ENCODE results near the gene ACTR3.

ACTR3 gene

DNA sequence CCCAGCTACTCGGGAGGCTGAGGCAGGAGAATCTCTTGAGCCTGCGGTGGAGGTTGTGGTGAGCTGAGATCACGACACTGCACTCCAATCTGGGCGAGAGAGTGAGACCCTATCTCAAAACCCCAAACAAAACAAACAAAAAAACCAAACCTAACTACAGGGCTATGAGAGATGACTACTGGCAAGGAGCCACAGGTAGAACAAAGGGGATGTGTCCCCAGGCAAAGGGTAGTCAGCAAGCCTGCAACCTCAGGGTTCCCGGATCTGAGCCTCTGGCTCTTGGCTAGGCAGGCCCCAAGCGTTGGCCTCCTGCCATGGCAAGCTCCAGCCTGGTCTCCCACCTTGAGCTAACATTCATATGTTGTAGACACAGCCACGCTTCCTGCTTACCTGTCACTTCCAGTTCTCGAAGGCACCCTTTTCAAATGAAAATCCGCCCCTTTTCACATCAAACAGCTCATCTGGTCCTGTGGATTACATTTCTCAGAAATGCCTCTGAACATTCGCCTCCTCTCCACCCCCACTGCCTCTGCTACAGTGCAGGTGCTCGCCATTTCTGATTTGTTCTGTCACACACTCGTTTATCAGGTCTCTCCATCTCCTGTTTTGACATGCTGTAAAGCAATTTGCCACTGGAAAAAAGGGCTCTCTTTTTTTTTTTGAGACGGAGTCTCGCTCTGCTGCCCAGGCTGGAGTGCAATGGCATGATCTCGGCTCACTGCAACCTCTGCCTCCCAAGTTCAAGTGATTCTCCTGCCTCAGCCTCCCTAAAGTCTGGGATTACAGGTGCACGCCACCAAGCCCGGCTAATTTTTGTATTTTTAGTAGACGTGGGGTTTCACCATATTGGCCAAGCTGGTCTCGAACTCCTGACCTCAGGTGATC is 13.1 kb upstream of the ACTR3 start:
- peak; percentile 91 to 96 for DNase-seq

DNA sequence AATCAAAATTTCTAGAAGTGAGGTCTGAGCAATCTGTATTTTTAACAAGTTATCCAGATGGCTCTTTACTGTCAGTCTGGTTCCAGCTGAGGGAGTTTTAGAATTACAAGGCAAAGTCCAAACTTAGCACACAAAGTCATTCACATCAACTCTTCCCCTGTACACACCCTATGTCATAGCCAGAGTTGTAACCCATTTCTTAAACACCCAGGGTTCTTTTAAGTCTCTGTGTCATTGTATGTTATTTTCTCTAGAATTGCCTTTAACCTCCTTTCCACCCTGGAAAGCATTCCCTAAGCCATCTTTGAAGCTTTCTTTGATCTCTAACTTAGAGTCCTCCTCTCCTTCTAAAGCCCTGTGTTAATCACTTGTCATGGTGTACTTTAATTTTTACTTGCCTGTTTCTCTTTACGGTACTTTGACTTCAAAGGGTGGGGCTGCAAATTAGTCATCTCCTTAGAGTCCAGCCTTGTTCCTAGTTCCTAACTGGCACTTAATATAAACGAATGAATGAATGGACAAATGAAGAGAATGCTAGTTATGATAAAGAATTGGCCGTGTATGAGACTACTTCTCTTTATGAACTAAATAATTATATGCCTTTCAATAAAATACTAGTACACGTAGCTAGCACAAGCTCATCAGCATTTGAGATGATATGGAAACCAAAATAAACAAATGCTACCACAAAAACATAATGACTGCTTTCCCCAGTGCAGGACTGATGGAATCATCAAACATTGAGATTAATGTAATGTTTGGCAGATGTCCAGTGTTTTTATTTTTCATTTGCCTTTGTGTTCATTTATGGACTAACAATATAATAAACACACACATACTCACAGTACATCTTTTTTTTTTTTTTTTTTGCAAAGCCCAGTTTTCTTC is 11.9 kb upstream of the ACTR3 start:
- peak in 1 of 2 experiments; percentile 27 for DNase-seq

DNA sequence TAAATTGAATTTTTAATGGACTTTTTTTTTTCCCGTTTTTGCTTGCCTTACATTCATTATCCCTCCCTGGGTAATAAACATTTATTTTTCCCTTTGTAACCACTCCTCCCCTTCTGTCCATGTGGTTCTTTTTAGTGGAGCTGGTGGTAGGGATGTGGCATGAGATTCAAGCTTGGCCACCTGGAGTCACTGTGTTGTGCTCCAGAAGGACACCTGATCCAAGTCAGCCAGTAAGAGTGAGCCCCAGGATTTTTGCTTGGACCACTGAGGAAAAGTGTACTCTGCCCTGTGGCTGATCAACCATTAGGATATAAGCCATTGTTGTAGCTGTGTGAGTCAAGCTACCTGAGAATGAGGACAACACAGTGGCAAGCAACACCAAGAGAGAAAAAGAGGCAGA is 11.1 kb upstream of the ACTR3 start:
- DNase-seq, result peak in 1 of 2 experiments; percentile 20

DNA sequence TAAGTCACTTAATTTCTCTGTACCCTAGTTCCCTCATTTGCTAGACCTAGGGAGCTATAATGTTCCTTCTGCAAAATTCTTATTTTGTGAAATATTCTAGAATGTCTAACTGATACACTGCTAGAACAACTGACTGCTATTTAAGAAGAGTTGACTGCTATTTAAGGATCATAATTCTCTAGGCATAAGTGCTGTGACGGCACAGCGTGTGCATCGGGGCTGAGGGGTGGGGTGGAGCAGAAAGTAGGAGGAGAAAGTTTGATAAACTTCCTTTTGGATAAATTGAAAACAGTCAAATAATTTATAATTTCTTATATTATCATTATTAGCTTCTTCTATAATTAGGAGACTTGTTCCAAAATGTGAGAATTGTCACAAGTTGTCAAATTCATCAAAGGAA is 10.4 kb upstream of the ACTR3 start:
- no peak for DNase-seq

DNA sequence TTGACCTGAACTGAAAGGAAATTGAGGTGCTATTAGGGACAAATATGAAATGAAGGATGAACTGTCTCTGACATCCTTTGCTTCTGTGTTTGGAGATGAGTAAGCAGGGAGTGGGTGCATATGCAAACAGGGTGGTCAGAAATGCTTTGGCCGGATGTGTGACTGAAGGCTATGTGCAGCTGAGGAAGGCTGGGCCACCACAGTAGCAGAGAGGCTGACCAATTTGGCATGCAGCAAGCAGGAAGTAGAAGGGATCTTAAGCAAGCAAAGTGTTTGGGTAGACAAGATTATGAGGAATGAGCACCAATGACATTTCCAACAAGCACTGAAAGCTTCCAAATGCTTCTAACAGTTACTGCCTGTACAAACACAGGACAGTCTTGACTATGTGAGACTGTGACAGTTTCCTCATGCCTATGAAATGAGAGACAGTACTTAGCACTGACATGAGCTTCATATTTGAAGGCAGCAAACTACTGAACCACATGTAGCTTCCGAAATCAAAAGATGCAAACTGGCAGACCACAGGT is 3.3 kb upstream of the ACTR3 start:
- DNase-seq, result no peak

DNA sequence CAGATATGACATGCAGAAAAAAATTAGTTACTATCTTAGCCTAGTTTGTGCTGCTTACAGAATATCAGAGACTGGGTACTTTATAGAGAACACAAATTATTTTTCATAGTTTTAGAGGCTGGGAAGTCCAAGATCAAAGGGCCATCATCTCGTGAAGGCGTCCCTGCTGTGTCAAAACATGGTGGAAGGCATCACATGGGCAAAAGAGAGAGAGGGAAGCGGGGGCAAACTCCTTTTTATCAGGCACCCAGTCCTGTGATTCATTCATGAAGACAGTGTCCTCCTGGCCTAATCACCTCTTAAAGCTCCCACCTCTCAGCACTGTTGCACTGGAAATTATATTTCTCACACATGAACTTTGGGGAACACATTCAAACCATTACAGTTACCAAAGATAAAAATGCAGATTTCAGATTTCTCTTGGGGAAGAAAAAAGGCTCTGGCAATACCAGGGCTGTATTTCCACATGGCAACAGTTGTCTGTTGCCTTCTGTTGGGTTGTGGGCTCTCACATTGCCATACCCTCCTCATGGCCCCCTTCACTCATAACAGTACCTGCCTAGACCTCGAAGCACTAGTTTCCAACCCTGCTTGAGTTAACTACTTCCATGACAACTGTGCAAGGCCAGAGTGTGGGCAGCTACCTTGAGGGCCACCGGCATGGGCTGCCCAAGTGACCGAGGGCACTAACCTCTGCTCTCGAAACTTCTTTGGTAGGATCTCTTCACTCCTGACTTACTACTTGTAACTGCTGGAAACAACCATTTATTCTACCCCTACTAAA is 2.7 kb upstream of the ACTR3 start:
- DNase-seq, result no peak

DNA sequence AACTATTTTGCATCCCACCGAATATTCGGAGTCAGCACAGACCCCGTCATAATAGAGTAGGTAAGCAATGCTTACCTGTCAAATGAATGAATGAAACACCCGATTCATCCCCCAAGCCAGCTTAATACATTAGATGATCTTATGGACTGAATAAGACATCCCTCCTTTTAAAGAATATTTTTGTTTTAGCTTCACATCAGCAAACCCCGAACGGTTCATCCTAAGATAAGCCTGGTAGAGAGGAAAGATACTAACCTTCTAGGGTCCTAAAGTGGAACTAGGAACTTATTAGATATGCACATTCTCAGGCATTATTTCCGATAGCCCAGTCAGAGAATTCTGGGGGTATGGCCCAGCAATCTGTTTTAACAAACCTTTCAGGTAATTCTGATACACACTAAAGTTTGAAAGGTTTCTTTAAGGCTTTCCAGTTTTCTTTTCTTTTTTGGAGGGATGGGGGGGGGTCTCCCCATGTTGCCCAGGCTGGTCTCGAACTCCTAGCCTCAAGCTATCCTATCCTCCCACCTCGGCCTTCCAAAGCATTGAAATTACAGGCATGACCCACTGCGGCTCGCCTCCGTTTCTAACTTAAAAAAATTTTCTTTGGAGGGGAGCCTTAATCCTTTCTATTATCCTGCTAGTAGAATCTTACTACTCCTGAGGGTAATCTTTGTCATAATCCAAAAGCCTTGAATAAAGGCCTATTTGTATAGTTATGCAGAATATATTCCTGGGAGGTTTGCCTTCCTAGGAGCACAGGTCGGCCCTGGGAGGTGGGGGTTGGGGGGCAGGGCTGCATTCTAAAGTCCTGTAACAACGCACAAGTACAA is 1.0 kb upstream of the ACTR3 start:
- DNase-seq, result no peak

DNA sequence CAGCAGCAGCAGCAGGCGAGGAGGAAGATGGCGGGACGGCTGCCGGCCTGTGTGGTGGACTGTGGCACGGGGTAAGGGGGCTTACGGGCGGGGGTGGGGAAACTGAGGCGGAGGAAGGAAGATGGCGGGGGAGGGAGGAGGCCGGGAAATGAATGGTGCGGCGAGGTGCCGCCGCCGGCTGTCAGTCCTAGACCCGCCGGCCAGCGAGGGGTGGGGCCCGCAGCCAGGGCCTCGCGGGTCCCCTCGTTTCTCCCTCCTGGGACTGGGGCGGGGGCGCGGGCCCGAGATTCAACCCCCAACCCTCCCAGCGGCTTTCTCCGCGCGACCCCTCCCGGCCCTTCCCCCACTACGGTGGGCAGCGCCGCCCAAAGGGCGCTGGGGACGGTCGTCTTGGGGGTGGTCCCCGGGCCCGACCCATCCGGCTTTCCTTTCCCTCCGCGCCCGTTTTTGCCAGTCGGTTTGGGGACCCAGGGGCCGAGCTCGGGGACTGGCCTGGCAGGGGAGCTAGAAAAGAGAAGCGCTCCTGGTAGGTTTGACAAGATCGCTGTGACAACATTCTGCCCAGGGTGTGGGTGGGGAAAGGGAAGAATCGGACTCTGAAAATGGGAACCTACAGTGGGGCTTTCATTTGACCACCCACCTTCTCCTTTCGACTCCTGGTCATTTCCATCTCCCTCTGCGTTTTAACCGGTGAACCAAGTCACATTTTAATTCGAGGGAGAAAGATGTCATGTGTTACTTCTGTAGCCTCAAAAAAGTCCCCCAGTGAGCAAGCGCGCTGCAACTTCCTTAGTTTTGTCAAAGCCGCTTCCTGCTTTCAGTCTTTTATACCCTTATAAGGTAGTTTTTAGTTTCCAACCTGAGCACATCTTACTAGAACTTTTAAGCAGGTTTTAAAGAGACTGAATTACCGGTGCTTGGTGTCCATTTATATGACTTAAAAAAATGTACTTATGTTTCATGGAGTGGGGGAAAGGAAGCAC is 655 bp downstream of the ACTR3 start:
- DNase-seq, result peak; percentile 32 to 56

DNA sequence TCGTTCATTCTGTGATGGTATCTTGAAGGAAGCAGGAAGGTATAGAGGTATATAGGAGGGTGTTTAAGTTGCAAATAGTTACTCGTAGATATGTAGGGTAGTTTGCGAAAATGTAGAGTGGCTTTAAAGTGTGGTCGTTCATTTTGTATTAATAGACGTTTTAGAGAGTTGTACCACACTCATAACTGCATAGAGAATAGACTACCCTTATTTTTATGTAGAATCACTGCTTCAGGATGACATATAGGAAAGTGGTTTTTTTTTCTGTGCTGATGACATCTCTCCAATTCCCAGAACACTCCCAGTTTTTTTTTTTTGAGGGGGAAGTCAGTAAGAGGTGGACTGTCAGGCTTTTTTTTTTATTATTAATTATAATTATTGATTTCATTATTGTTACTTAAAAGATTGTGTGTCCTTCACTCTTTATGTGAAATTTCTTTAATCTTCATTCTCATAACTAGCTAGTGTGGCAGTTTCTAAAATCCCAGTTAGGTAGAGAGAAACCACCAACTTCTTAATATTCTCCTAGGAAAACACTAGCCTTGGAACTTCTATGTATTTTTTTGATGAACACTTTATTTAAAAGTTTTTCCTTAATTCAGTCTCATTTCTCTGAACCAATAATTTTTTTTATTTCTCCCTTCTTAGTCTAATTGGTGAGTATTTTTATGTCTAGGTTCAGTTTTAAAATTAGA is 1.5 kb downstream of the ACTR3 start:
- DNase-seq, result no peak

DNA sequence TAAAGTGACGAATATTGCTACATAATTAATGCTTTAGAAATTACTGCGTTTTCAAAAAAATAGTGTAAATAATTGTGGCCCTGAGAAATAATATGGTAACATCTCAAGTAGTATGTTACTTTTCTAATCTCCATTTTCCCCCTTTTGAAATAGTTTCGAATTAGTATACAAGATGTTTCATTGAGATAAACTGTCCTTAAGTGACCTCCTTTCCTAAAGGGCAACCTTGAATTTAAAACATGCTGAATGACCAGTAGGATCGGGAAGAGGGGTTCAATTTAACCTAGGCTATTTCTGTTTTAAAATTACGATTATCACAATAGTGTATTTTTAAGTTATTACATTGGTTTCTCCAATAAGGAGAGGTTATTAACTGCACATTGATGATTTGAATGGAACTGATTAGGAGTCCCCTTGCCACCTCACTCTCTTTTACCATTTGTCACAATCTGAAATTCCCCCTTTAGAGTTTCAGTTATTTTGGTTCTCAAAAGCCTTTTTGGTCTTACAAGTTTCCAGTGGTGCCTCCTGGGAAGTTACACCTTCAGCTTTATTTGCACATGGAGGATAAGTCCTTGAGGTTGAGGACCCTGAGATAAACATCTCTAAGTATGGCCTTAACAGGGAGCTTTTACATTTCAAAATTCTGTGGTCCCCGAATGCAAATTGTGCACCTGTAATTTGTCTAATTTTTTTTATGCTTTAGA is 2.3 kb downstream of the ACTR3 start:
- DNase-seq, result no peak

DNA sequence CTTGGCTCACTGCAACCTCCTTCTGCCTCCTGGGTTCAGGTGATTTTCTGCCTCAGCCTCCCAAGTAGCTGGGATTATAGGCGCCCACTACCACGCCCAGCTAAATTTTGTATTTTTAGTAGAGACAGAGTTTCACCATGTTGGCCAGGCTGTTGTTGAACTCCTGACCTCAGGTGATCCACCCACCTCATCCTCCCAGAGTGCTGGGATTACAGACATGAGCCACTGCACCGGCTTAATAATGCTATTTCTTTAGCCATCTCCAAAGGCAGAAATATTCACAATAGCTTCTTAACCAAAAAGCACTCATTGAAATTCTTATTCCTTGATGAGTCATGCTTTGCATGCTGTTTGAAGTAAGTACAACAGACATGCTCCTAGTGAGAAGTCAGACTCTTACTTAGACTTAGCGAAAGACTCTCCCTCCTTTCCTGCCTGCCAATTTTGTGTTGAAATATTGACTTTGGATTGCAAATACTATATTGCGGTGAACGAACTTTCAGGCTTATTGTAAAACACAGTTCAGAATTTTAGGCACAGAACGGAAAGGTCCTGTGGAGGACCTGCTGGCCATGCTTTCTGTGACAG is 4.4 kb downstream of the ACTR3 start:
- no peak for DNase-seq

DNA sequence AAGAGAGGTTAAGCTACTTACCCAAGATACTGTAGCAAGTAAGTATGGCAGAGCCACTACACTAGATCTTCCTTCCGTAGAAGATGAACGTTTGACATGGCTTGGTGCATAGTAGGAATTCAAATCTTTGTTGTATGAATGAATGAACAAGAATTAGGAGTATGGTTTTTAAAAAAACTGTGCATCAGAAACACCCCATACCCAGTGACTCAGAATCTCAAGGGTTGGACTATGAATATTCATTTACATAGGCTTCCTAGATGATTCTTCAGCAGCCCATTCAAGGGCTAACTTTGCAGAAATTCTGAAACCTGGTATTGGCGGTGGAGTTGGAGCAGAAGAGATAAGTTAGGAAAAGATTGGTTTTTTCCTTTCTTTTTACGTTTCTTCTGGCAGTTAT is 5.4 kb downstream of the ACTR3 start:
- no peak for DNase-seq

DNA sequence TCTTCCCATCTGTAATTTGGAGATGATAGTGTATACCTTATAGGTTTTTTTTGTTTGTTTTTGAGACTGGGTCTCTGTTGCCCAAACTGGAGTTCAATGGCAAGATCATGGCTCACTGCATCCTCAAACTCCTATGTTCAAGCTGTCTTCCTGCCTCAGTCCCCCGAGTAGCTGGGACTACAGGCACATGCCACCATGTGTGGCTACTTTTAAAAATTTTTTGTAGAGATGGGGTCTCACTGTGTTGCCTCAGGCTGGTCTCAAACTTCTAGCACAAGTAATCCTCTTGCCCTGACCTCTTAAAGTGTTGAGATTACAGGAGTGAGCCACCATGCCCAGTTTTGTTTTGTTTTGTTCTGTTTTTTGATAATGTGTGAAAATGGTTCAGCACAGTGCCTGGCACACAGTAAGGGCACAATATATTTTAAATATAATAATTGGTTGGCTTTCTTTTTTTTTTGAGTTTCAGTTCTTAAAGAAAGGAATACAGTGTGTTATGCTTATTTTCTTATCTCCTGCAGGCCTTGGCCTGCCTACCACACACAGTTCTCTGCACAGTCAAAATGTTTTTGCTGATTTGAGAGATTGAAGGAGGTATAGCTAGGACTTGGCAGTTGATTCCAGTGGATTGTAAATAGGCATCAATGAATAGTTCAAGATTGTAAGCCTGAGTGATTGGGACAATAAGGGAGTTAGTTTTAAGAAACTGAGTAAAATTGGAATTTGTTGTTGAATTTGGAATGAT is 6.1 kb downstream of the ACTR3 start:
- DNase-seq, result no peak

DNA sequence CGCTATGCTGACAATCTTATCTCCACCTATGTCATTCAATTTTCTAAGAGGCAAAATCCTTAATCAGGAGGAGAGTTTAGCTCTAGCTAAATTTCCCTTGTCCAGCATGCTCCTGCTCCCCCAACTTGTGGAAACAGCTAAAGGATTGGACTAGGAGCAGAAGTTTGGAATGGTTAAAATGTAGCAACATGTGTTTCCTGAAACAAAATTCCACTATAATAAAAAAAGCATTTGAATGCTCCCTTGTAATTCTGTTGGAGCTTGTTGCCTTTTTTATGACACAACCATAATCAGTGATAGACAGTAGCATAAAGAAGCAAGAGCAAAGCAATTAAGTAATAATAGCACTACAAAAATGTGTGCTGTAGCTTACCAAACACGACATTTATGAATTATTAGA is 6.9 kb downstream of the ACTR3 start:
- no peak for DNase-seq

DNA sequence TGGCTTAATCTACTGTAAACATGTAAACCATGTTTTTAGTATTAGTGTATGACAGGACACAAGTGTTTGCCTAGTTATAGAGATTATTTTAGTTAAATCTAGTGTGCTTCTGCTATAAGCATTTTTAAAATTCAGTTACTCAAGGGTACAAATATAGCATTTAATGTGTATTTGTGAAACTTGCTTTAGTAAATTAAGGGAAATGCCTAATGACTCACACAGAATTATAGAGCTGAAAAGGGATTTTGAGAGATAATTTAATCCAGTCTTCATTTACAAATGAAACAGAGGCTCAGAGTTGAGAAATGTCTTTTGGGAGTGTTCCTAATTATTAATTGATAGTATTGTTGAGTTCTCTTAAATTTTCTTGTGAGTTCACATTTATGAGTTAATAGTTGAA is 8.2 kb downstream of the ACTR3 start:
- DNase-seq, result no peak

DNA sequence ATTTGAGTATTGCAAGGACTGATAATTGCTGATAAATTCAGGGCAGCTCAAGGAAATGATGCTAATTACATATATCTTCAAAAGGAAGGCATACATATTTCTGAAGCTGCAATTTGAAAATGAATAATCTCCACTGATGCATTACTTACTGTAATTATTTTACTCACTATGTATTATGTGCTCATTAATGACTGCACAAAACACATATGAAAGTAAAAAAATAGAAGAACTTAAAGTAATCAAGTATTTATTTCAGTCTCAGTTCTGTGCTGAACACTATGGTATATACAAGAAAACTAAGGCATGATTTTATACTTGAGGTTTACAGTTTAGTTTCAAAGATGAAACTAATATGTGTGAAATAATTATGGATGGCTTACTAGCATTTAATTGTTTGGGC is 9.3 kb downstream of the ACTR3 start:
- DNase-seq, result no peak

DNA sequence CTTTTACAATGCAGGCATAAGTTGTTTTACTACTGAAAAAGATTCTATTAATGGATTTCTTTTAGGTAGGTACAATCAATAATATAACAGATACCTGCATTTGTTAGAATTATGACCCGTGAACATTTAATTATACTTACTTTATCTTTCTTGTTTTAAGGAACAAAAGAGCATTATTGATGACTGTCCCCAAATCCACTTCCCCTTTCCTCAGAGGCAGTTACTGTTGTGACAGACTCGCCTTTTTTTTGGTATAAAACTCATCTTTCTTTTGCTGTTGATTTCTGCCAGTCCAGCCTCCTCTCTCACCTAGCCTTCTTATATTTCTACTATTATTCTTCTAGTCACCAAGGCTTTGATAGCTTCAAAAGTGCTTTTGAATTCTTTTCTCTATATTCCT is 12.1 kb downstream of the ACTR3 start:
- no peak for DNase-seq

DNA sequence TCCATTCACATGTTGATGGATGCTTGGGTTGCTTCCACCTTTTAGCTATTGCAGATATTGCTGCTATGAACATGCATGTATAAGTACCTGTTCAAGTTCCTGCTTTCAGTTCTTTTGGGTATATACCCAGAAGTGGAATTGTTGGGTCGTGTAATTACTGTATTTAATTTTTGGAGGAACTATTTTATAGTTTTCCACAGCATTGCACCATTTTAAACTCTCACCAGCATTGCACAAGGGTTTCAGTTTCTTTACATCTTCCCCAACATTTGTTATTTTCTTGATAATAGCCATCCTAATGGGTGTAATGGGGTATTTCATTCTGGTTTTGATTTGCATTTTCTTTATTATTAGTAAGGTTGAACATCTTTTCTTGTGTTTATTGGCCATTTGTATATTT is 16.0 kb downstream of the ACTR3 start:
- no peak for DNase-seq
